NCI-H82 (cell line): ENCODE measurements around the gene MRPL14.

Source experiments
- DNase-seq: peaks from one replicate; lab custom pipeline; 2025; lab: John Stamatoyannopoulos, UW

The MRPL14 gene

GRCh38 chr6:44078827-44079671 lies 48.2 kb downstream of the MRPL14 start:
- no peak for DNase-seq

- no peak for DNase-seq
Observed at GRCh38 chr6:44078219-44078826, 48.9 kb downstream of the MRPL14 start.

DNA sequence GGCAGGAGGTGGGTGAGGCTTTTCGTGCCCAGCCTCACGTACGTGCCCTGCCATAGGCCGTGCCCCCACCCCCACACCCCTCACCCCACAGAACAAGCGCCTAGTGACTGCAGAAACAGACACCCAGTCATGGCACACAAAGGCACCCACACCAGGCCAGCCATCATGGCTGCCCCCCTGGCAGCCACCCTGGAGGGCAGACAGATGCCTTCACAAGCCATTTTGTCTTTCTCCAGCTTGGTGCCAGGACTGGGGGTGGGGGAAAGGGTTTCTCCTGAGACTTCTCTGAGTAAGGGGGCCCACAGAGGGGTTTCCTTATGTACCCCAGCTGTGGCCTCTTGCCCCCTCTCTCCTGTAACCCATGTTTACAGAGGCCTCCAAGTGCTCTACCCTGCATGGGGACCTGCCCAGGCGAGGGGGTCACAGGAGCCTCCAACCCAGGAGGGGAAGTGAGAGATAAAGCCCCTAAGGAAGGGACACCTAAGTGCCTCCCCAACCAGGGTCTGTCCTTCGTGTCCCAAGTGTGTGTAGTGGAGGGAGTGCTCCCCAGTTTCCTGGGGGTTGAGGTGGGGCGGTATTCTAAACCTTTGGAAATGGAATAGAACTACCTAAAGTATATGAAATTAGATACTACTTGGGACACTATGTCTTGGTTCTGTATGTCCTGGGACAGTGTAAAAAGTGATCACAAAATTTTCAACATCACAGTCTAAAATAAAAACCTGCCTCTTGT lies 49.9 kb downstream of the MRPL14 start:
- DNase-seq = no peak

- no peak for DNase-seq
Observed at GRCh38 chr6:44076356-44077213, 50.7 kb downstream of the MRPL14 start.

DNA sequence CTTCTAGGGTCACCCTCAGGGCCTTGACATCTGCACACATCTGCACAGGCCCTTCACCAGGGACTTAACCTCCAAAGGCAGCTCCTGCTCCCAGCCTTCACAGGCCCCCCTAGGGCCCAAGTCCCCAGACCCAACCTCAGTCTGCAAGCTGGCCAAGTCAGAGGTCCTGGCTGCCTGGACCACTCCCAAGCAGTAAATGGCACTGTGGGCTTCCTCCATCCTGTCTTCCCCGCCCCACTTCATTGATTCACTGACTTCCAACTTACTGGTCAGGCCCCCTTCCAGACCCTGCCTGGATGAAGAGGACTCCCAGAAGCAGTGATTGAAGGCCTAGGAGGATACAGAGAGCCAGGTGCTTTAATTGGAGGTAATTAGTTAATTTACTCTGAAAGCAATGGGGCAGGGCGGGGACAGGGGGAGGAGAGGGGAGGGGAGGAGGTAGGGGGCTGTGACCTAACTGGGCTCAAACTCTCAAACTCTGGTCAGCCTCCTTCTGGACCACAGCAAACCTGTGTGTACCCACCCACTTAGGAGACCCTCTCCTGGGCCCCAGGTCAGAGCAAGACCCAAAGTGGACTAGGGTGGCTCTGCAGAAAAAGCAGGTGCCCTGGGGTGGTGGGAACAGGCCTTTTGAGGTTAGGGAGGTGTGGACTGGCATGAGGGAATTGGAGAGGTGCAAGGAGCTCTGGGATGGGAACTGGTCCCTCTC lies 51.5 kb downstream of the MRPL14 start:
- no peak for DNase-seq

- DNase-seq = no peak
Observed at GRCh38 chr6:44074813-44075646, 52.2 kb downstream of the MRPL14 start.

DNA sequence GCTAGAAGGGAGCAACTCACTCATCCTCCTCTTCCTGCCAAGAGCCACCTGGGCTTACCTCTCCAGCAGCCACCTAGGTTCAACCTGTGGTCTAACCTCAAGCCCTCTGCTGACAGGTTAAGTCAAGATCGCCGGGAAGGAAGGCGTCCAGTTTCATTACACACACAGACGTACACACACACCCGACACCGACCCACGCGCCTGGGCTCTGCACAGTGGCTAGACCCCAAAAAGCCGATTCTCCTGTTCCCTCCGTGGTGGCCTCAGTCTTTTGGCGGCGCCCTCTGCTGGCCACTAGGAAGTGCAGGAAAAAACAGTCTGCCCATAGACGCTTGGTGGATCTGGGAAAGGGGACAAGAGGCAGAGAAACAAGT lies 52.8 kb downstream of the MRPL14 start:
- no peak for DNase-seq

GRCh38 chr6:44073612-44074438 lies 53.4 kb downstream of the MRPL14 start:
- DNase-seq = no peak

DNA sequence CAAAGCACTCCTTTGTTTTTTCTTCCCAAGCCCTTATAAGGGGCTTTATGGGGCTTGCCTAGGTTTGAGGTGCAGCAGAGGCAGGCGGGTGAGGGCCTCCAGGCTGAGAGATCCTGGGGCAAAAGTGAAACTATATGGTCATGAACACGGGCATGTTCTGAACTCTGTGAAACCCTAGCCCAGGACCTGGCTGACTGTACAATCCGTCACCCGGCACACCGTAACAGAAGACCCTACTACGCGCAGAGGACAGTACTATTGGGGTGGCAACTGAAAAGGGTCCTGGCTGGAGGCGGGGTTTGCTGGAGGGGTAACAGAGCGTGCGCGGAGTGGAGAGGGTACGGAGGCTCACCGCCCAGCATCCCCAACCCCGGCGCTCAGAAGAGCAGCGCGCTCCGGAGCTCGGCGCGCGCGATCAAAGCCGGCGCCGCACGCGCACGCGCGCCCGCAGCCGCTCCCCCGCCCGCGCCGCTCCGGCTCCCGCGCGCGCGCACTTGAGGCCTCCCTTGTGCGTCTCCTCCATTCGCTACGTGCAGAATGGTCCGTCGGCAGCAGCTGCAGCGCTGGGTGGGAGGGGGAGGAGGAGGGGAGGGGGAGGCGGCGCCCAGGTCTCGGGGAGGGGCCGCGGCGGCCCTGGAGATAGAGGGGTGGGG lies 54.2 kb downstream of the MRPL14 start:
- no peak for DNase-seq

GRCh38 chr6:44072452-44072958 lies 54.7 kb downstream of the MRPL14 start:
- no peak for DNase-seq

DNA sequence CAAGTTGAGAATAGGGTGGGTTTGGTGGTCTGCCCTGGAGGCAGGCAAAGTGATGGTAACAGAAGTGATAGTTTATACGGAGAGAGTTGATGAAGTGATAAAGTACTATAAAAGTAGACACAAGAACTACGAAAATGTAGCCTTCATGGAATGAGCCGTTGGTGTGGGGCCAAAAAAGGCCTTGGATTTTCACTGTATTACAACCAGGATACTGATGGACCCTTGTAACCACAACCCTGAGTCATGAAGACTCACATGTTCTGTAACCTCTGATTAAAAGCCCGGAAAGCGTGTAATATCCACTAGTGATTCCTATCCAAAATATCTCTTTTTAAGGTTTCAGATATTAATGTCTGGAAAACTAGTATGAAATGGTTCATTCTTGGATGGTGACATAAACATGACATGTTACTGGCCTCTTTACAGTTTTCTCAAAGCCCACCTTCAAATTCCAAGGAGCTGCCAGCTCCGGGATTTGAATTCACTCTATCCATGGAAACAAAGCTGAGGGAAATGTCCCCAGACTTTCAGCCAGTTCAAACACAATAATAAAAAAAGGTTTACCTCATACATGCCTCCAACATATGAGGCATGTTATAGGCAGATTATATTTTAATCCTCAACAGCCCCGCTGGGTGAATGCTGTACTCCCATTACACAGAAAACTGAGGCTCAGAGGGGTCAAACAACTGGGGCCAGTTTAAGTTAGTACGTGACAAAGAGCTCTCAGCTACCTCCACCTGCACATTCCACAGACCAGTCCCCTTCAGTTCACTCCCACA lies 55.4 kb downstream of the MRPL14 start:
- DNase-seq = no peak

DNA sequence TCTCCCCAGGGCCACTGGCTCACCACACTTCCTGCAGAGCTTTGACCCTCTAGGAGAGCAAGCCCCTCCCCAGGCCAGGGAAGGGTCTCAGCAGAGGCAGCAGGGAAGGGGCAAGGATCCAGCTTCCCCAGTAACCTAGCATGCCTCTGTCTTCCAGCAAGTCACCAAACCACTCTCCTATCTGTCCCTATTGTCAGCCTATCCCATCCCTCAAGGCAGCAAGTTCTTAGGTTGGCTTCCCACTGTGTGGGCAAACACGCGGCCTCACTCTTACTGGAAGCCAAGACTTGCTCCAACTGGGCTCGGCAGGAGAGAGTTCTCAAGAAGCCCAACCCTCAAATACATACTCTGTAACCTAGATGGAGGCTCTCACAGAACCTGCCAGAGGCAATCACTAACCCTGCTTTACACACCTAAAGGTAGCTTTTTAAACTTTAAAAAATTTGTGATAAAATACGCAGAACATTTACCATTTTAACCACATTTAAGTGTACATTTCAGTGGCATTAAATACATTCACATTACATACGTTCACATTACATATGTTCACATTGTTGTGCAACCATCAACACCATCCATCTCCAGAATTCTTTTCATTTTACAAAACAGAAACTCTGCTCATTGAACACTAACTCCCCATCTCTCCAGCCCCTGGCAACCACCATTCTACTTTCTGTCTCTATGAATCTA lies 58.5 kb downstream of the MRPL14 start:
- DNase-seq = no peak

- DNase-seq = no peak
Observed at GRCh38 chr6:44067173-44068139, 59.8 kb downstream of the MRPL14 start.

DNA sequence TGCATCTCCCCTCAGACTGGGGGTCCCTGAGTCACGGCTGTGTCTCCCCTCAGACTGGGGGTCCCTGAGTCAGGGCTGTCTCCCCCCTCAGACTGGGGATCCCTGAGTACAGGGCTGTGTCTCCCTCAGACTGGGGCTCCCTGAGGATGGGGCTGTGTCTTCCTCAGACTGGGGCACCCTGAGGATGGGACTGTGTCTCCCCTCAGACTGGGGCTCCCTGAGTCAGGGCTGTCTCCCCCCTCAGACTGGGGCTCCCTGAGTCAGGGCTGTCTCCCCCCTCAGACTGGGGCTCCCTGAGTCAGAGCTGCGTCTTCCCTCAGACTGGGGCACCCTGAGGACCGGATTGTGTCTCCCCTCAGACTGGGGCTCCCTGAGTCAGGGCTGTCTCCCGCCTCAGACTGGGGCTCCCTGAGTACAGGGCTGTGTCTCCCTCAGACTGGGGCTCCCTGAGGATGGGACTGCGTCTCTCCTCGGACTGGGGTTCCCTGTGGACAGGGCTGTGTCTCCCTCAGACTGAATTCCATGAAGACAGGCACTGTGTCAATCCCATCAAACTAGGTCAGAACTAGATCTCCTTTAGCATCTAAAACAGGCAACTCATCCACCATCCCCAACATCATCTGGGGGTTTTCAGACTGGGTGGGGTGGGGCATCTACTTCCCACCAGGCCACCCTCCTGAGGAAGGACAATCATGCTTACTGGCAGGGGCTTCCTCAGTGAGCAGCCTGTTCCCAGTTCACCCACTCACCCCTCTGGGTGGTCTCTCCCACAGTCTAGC lies 60.7 kb downstream of the MRPL14 start:
- no peak for DNase-seq

DNA sequence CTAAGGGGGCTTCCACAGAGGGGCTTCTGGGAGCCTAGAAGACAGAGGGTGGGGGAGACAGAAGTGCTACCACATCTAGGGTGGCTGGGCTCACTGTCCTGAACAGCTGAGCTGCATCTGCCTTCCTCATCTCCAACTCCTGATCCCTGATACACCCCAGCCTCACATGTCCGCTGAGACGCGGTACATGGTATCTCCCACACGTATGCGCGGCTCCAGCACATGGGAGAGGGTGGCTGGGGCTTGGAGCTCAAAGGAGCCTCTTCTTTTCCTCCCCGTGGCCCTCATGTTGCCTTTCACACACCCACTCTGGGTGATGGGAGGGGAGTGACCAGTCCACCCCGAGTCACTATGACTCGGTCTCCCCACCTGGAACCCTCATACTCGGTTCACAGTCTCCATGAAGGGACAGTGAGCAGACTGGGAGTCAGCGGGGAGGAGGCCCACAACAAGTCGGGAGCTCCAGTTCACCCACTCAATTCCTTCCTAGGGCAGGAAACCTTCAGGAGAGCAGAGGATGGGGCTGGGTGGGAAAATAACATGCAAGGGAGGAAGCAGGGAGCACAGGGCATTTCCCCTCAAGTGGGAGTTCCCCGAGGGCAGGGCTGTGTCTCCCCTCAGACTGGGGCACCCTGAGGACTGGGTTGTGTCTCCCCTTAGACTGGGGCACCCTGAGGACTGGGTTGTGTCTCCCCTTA lies 61.7 kb downstream of the MRPL14 start:
- no peak for DNase-seq
